OCI-LY1 (cell line): ENCODE data around the gene TRIM42.
A peak's percentile ranks its signal among the peaks of the same experiment; 100 is the strongest.

Source experiments
- H2AFZ ChIP-seq: fragments of 200-600 bp; sonication (generic), shearing (Covaris generic); 2 replicates; pipeline ENCODE4 v1.6.0; 2014; ENCODE audit warnings: antibody characterized with exemption, mild to moderate bottlenecking, low read length
- H3F3A ChIP-seq: fragments of 200-600 bp; sonication (generic), shearing (Covaris generic); 2 replicates; pipeline ENCODE4 v1.6.0; 2014; ENCODE audit warnings: mild to moderate bottlenecking, antibody characterized with exemption, low read length, moderate library complexity; ENCODE audit not compliant: insufficient read depth
- H3K27ac ChIP-seq: fragments of 200-600 bp; sonication (generic); 2 replicates; pipeline ENCODE4 v1.5.1; 2014; ENCODE audit warnings: low read length, mixed run types, mild to moderate bottlenecking, low read depth; ENCODE audit not compliant: poor library complexity, severe bottlenecking
- H3K27me3 ChIP-seq: fragments of 200-600 bp; sonication (generic); 2 replicates; pipeline ENCODE4 v1.6.0; 2014; ENCODE audit warnings: antibody characterized with exemption, mild to moderate bottlenecking, low read length, moderate library complexity; ENCODE audit not compliant: insufficient read depth
- H3K36me3 ChIP-seq: fragments of 200-600 bp; sonication (generic); 2 replicates; pipeline ENCODE4 v1.6.1; 2014; ENCODE audit warnings: mild to moderate bottlenecking, antibody characterized with exemption, low read length, moderate library complexity, mixed read lengths; ENCODE audit not compliant: insufficient read depth
- H3K4me1 ChIP-seq: fragments of 200-600 bp; sonication (generic); 2 replicates; pipeline ENCODE4 v1.5.1; 2014; ENCODE audit warnings: mild to moderate bottlenecking, low read length, moderate library complexity; ENCODE audit not compliant: insufficient read depth, severe bottlenecking
- H3K4me2 ChIP-seq: fragments of 200-600 bp; sonication (generic), shearing (Covaris generic); 2 replicates; pipeline ENCODE4 v1.6.1; 2014; ENCODE audit warnings: low read length
- H3K4me3 ChIP-seq: fragments of 200-600 bp; sonication (generic); 2 replicates; pipeline ENCODE4 v1.5.1; 2014; ENCODE audit warnings: low read length, low read depth, mild to moderate bottlenecking, mixed read lengths; ENCODE audit not compliant: poor library complexity, severe bottlenecking
- H3K79me2 ChIP-seq: fragments of 200-600 bp; shearing (Covaris generic); 2 replicates; pipeline ENCODE4 v1.6.1; 2016; ENCODE audit warnings: mixed run types, low read length, mixed read lengths; ENCODE audit not compliant: insufficient read depth
- H3K9ac ChIP-seq: fragments of 200-600 bp; sonication (generic), shearing (Covaris generic); 2 replicates; pipeline ENCODE4 v1.6.1; 2014; ENCODE audit warnings: mild to moderate bottlenecking, low read length, mixed read lengths
- H3K9me2 ChIP-seq: fragments of 200-600 bp; sonication (generic), shearing (Covaris generic); 2 replicates; pipeline ENCODE4 v1.6.1; 2014; ENCODE audit warnings: low read depth, mild to moderate bottlenecking, low read length, mixed read lengths
- H3K9me3 ChIP-seq: fragments of 200-600 bp; shearing (Covaris generic); 2 replicates; pipeline ENCODE4 v1.6.1; 2014; ENCODE audit warnings: low read length, mixed read lengths
- H4K20me1 ChIP-seq: fragments of 200-600 bp; sonication (generic), shearing (Covaris generic); 2 replicates; pipeline ENCODE4 v1.6.0; 2016; ENCODE audit warnings: mild to moderate bottlenecking, low read length; ENCODE audit not compliant: insufficient read depth
- EZH2 ChIP-seq: fragments of 200-600 bp; sonication (generic), shearing (Covaris generic); IDR thresholded peaks from 2 replicates; pipeline ENCODE4 v1.8.0; 2017; ENCODE audit warnings: borderline replicate concordance, mixed run types, mild to moderate bottlenecking, antibody characterized with exemption, low read length, moderate library complexity, mixed read lengths
- TF ChIP-seq, protein P1 (sequence below): fragments of 200-600 bp; sonication (generic), shearing (Covaris generic); IDR thresholded peaks from 2 replicates; pipeline ENCODE4 v1.5.1; 2017; ENCODE audit warnings: mild to moderate bottlenecking, antibody characterized with exemption, low read length, moderate library complexity, mixed read lengths

TRIM42 gene

DNA sequence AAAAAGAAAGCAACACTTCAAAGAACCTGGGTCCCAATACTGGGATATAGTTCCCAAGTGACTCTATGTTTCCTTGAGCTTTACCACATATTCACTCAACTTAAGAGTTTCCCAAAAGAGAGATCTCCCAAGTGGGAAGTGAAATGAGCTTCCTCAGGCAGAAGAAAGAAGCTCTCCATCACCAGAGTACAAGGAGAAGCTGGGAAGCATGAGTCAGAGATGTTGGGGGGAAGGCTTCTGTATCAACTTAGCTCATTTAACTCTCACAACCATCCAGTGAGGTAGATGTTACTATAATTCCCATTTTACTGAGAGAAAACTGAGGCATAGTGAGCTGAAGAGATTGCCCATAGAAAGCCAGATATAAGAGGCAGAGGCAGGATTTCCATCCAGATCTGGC, 47.0 kb upstream of the TRIM42 start:
- H3K27ac ChIP-seq = no peak overlapping the region
- no peaks in the 10 kb centered on the region for H3K79me2 ChIP-seq
- no peak overlapping the region for H3K4me2 ChIP-seq
- H3K9ac ChIP-seq = no peak overlapping the region
- no peaks in the 10 kb centered on the region for H4K20me1 ChIP-seq
- H3K9me3 ChIP-seq = no peaks in the 10 kb centered on the region
- no peaks in the 10 kb centered on the region for H3K36me3 ChIP-seq
- no peaks in the 10 kb centered on the region for H3K9me2 ChIP-seq
- H3K27me3 ChIP-seq = no peaks in the 10 kb centered on the region
- H3F3A ChIP-seq = no peaks in the 10 kb centered on the region
- H2AFZ ChIP-seq = no peak overlapping the region
- TF ChIP-seq, protein P1, sequence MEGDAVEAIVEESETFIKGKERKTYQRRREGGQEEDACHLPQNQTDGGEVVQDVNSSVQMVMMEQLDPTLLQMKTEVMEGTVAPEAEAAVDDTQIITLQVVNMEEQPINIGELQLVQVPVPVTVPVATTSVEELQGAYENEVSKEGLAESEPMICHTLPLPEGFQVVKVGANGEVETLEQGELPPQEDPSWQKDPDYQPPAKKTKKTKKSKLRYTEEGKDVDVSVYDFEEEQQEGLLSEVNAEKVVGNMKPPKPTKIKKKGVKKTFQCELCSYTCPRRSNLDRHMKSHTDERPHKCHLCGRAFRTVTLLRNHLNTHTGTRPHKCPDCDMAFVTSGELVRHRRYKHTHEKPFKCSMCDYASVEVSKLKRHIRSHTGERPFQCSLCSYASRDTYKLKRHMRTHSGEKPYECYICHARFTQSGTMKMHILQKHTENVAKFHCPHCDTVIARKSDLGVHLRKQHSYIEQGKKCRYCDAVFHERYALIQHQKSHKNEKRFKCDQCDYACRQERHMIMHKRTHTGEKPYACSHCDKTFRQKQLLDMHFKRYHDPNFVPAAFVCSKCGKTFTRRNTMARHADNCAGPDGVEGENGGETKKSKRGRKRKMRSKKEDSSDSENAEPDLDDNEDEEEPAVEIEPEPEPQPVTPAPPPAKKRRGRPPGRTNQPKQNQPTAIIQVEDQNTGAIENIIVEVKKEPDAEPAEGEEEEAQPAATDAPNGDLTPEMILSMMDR = no peak
- TF ChIP-seq EZH2 = no peak
- H3K4me3 ChIP-seq = no peak overlapping the region
- no peaks in the 10 kb centered on the region for H3K4me1 ChIP-seq

DNA sequence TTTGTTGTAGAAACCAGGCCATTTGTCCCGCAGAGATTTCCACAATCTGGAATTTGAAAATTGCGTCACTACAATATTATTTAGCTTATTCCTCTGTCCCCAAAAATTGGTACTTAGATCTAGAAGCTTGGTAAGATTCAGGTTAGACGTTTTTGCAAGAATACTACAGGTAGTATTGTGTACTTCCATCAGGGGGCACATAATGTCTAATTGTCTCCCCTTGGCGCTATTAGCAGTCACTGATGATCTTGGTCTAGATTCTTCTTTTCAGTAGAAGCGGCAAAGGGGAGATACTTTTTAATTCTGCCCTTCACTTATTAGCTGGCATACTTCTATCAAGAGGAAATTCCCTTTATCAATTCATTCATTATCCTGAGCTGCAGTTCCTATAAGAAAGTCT, 42.6 kb upstream of the TRIM42 start:
- H3K79me2 ChIP-seq = no peaks in the 10 kb centered on the region
- no peak overlapping the region for H3K9ac ChIP-seq
- H3K9me3 ChIP-seq = no peaks in the 10 kb centered on the region
- no peaks in the 10 kb centered on the region for H3F3A ChIP-seq
- H2AFZ ChIP-seq = no peak overlapping the region
- H4K20me1 ChIP-seq = no peaks in the 10 kb centered on the region
- no peaks in the 10 kb centered on the region for H3K9me2 ChIP-seq
- H3K27me3 ChIP-seq = no peaks in the 10 kb centered on the region
- TF ChIP-seq, protein P1 = peak; percentile 28; the same call in 1 of the 2 replicates
- no peak for TF ChIP-seq EZH2
- no peak overlapping the region for H3K27ac ChIP-seq
- no peak overlapping the region for H3K4me2 ChIP-seq
- H3K4me1 ChIP-seq = no peaks in the 10 kb centered on the region
- H3K4me3 ChIP-seq = no peak overlapping the region
- H3K36me3 ChIP-seq = no peaks in the 10 kb centered on the region

DNA sequence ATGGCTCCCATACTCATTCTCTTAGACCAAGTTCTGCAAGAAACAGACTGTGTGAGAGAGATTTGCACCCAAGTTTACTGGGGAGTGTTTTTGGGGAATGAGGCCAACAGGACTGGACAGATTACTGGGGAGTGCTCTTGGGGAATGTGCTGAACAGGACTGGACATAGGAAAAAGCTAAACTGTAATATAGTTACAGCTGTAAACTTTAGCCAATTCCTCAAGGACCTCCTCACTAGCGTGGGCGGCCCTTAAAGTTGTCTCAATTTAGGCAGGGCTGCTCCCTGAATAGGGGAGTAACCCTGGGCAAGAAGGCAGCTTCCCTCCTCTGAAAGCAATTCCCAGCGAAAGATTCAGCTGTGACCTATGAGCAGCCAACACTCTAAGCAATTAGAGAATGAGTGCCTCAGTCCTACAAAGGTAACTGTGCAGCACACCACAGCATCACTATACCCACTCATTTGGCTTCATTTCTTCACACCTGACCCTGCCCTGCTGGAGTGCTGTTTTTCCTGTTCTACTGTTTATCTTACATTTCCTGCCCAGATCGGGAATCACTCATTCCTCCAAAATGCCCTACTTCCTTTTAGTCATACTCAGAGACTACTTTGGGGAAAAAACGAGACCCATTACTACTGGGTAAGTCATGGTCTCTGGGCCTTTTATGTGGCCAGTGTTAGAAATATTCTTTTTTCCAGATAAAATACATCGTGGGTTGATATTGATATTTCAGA, 41.3 kb upstream of the TRIM42 start:
- Histone ChIP-seq H3F3A (no peaks in the 10 kb centered on the region), H3K4me2 (no peak overlapping the region), H2AFZ (no peak overlapping the region), H3K79me2 (no peaks in the 10 kb centered on the region), H3K27ac (no peak overlapping the region), H3K9ac (no peak overlapping the region), H3K9me2 (no peaks in the 10 kb centered on the region), H4K20me1 (no peaks in the 10 kb centered on the region), H3K27me3 (no peaks in the 10 kb centered on the region), H3K4me3 (no peak overlapping the region), H3K36me3 (no peaks in the 10 kb centered on the region), H3K9me3 (no peaks in the 10 kb centered on the region), H3K4me1 (no peaks in the 10 kb centered on the region)
- TF ChIP-seq, protein P1 = no peak
- no peak for TF ChIP-seq EZH2
